HG02798 (cell line): ENCODE data around the gene PAH.

Experiments used
- ATAC-seq: cut with Tn5 transposase; IDR thresholded peaks from one replicate; pipeline ENCODE4 v1.9.1; 2021; ENCODE audit warnings: mild to moderate bottlenecking; ENCODE audit not compliant: unreplicated experiment, poor library complexity

Gene PAH

GRCh38 chr12:102917026-102917787 lies at the start of gene PAH:
PAH (minus strand) TSS chr12:102917244; CDS start chr12:102917130, 114 bp downstream.
- ATAC-seq: peak; percentile 72

GRCh38 chr12:102966200-102966863 lies 49.3 kb upstream of the PAH start:
- ATAC-seq: no peak

- peak; percentile 41 for ATAC-seq
These were observed 48.5 kb upstream of the PAH start for GRCh38 chr12:102965281-102966155.

GRCh38 chr12:102964872-102965271 lies 47.8 kb upstream of the PAH start:
- peak; percentile 74 for ATAC-seq

- ATAC-seq: no peak
These were observed 46.8 kb upstream of the PAH start for GRCh38 chr12:102963796-102964195.

GRCh38 chr12:102962986-102963385 lies 45.9 kb upstream of the PAH start:
- ATAC-seq: no peak

- no peak for ATAC-seq
These were observed 45.5 kb upstream of the PAH start for GRCh38 chr12:102962532-102962931.

- no peak for ATAC-seq
These were observed 44.4 kb upstream of the PAH start for GRCh38 chr12:102961466-102961855.

- ATAC-seq: no peak
These were observed 43.9 kb upstream of the PAH start for GRCh38 chr12:102960766-102961465.

GRCh38 chr12:102959391-102959790 lies 42.3 kb upstream of the PAH start:
- no peak for ATAC-seq

GRCh38 chr12:102958830-102959176 lies 41.8 kb upstream of the PAH start:
- ATAC-seq: no peak

- ATAC-seq: peak; percentile 72
These were observed 41.2 kb upstream of the PAH start for GRCh38 chr12:102958073-102958829.

GRCh38 chr12:102957339-102958050 lies 40.5 kb upstream of the PAH start, which contains the start of gene ASCL1:
ASCL1 (plus strand) TSS chr12:102957674; CDS start chr12:102958245, 571 bp downstream.
- ATAC-seq: peak; percentile 24

GRCh38 chr12:102956738-102957327 lies 39.8 kb upstream of the PAH start:
- no peak for ATAC-seq

GRCh38 chr12:102955926-102956737 lies 39.1 kb upstream of the PAH start:
- no peak for ATAC-seq

GRCh38 chr12:102954134-102954533 lies 37.1 kb upstream of the PAH start:
- no peak for ATAC-seq

- no peak for ATAC-seq
These were observed 36.2 kb upstream of the PAH start for GRCh38 chr12:102953221-102953620.

GRCh38 chr12:102951841-102952240 lies 34.8 kb upstream of the PAH start:
- ATAC-seq: no peak
